Activated CD8-positive, alpha-beta memory T cell treated with anti-CD3 and anti-CD28 coated beads, Interleukin-2, amount 10 ng/mL, durations not matched to agents 7 days and 5 days (primary cell): ENCODE results near the gene FANK1. TPM values are rescaled to one million over a fixed set of nuclear protein-coding genes. Genes with fewer than 3 reads are reported as not detected.
"Not testable (repeated sequence)": the region's sequence is repeated elsewhere in the genome, so short reads cannot be mapped to it uniquely, and the experiment has no call there.

Source experiments
- ATAC-seq: fragments of 150-1000 bp; cut with Tn5 transposase; one replicate; pipeline ENCODE4 v1.10.0; 2021; ENCODE audit warnings: moderate library complexity
- CTCF ChIA-PET: fragments of 350-600 bp; sonication (Branson Sonifier 250); formaldehyde crosslinking; loops from one replicate; lab custom pipeline; 2021; ENCODE audit warnings: antibody characterized with exemption; lab: Charles Lee
- DNase-seq: peaks from one replicate; pipeline ENCODE4 v3.0.0-alpha.2; 2020
- H3K27ac Mint-ChIP-seq: one replicate; pipeline ENCODE4 v1.8.0; 2021; ENCODE audit warnings: mild to moderate bottlenecking, mixed read lengths
- H3K27me3 Mint-ChIP-seq: one replicate; pipeline ENCODE4 v1.8.0; 2021; ENCODE audit warnings: mixed read lengths
- H3K36me3 Mint-ChIP-seq: one replicate; pipeline ENCODE4 v1.8.0; 2021; ENCODE audit warnings: mild to moderate bottlenecking, mixed read lengths
- H3K4me1 Mint-ChIP-seq: one replicate; pipeline ENCODE4 v1.8.0; 2021; ENCODE audit warnings: mixed read lengths
- H3K4me3 Mint-ChIP-seq: one replicate; pipeline ENCODE4 v1.8.0; 2021; ENCODE audit warnings: mild to moderate bottlenecking, moderate library complexity, mixed read lengths
- H3K9me3 Mint-ChIP-seq: one replicate; pipeline ENCODE4 v1.8.0; 2022; ENCODE audit warnings: low read depth, mixed read lengths
- total RNA-seq, 2 experiments: library from RNA; stranded (reverse); gene quantifications; one replicate each; pipeline ENCODE4 v1.2.3, GENCODE V29; 2021

Gene FANK1
- total RNA-seq, 2 experiments from 2014 or later = 0.49 TPM; not detected in 1

GRCh38 chr10:125927265-125927664, 30.9 kb downstream of the FANK1 start:
- H3K4me1 Mint-ChIP-seq, H3K36me3 Mint-ChIP-seq, H3K4me3 Mint-ChIP-seq, H3K9me3 Mint-ChIP-seq, DNase-seq, H3K27me3 Mint-ChIP-seq, H3K27ac Mint-ChIP-seq, ATAC-seq, CTCF ChIA-PET: not testable (repeated sequence)

GRCh38 chr10:125928928-125929585, 32.7 kb downstream of the FANK1 start:
- no peak overlapping the region for H3K27ac Mint-ChIP-seq
- no peaks in the 10 kb centered on the region for H3K4me1 Mint-ChIP-seq
- ATAC-seq = no peak
- no peak for DNase-seq
- no peaks in the 10 kb centered on the region for H3K9me3 Mint-ChIP-seq
- H3K36me3 Mint-ChIP-seq = no peaks in the 10 kb centered on the region
- H3K27me3 Mint-ChIP-seq = peaks cover 12% of the 10 kb centered on the region
- no peak overlapping the region for H3K4me3 Mint-ChIP-seq
- CTCF ChIA-PET = no interaction called here

GRCh38 chr10:125929618-125930017, 33.3 kb downstream of the FANK1 start:
- CTCF ChIA-PET = no interaction called here
- no peak for ATAC-seq
- Mint-ChIP-seq H3K9me3 (no peaks in the 10 kb centered on the region), H3K4me3 (no peak overlapping the region), H3K36me3 (no peaks in the 10 kb centered on the region), H3K27me3 (peaks cover 12% of the 10 kb centered on the region), H3K27ac (no peak overlapping the region), H3K4me1 (no peaks in the 10 kb centered on the region)
- no peak for DNase-seq

- DNase-seq (no peak), ATAC-seq (no peak)
- Mint-ChIP-seq H3K27ac (no peak overlapping the region), H3K4me3 (no peak overlapping the region), H3K9me3 (no peaks in the 10 kb centered on the region), H3K4me1 (no peaks in the 10 kb centered on the region), H3K27me3 (peaks cover 17% of the 10 kb centered on the region), H3K36me3 (no peaks in the 10 kb centered on the region)
- CTCF ChIA-PET = interaction anchor here (1.2 kb wide), 1 partner anchor 42 kb away, joined by 3 read pairs; no protein-coding TSS in a partner anchor
These were observed 37.3 kb downstream of the FANK1 start for GRCh38 chr10:125933693-125934092.

- DNase-seq (no peak), ATAC-seq (no peak)
- no peaks in the 10 kb centered on the region for H3K9me3 Mint-ChIP-seq
- no peak overlapping the region for H3K4me3 Mint-ChIP-seq
- no peaks in the 10 kb centered on the region for H3K36me3 Mint-ChIP-seq
- no peaks in the 10 kb centered on the region for H3K4me1 Mint-ChIP-seq
- CTCF ChIA-PET = no interaction called here
- peaks cover 14% of the 10 kb centered on the region for H3K27me3 Mint-ChIP-seq
- no peak overlapping the region for H3K27ac Mint-ChIP-seq
These were observed 40.0 kb downstream of the FANK1 start for GRCh38 chr10:125936331-125936730.

GRCh38 chr10:125940515-125940914, 44.2 kb downstream of the FANK1 start:
- DNase-seq (no peak), ATAC-seq (no peak)
- H3K27me3 Mint-ChIP-seq = no peaks in the 10 kb centered on the region
- H3K4me3 Mint-ChIP-seq = no peak overlapping the region
- CTCF ChIA-PET = no interaction called here
- H3K4me1 Mint-ChIP-seq = no peaks in the 10 kb centered on the region
- no peak overlapping the region for H3K27ac Mint-ChIP-seq
- H3K36me3 Mint-ChIP-seq = no peaks in the 10 kb centered on the region
- H3K9me3 Mint-ChIP-seq = peaks cover 5% of the 10 kb centered on the region

GRCh38 chr10:125951290-125951689, 54.9 kb downstream of the FANK1 start:
- Mint-ChIP-seq H3K4me3 (no peak overlapping the region), H3K36me3 (no peaks in the 10 kb centered on the region), H3K27me3 (no peaks in the 10 kb centered on the region), H3K27ac (no peak overlapping the region), H3K4me1 (no peaks in the 10 kb centered on the region), H3K9me3 (peaks cover 9% of the 10 kb centered on the region)
- no peak for DNase-seq
- CTCF ChIA-PET = no interaction called here
- no peak for ATAC-seq

GRCh38 chr10:125953778-125954385, 57.5 kb downstream of the FANK1 start:
- CTCF ChIA-PET = interaction anchor here (0.6 kb wide), 1 partner anchor 1171 kb away, joined by 3 read pairs; no protein-coding TSS in a partner anchor
- Mint-ChIP-seq H3K27me3 (no peaks in the 10 kb centered on the region), H3K27ac (no peak overlapping the region), H3K4me3 (no peak overlapping the region), H3K4me1 (no peaks in the 10 kb centered on the region), H3K9me3 (peaks cover 9% of the 10 kb centered on the region), H3K36me3 (no peaks in the 10 kb centered on the region)
- ATAC-seq = no peak
- DNase-seq = no peak

GRCh38 chr10:125955766-125956165, 59.4 kb downstream of the FANK1 start:
- Mint-ChIP-seq H3K4me3 (no peak overlapping the region), H3K4me1 (no peaks in the 10 kb centered on the region), H3K27ac (no peak overlapping the region), H3K27me3 (no peaks in the 10 kb centered on the region), H3K9me3 (peaks cover 9% of the 10 kb centered on the region), H3K36me3 (no peaks in the 10 kb centered on the region)
- ATAC-seq (no peak), DNase-seq (no peak)
- CTCF ChIA-PET = no interaction called here

GRCh38 chr10:125961743-125962142, 65.4 kb downstream of the FANK1 start:
- DNase-seq (no peak), ATAC-seq (no peak)
- no peak overlapping the region for H3K4me3 Mint-ChIP-seq
- no peaks in the 10 kb centered on the region for H3K27me3 Mint-ChIP-seq
- CTCF ChIA-PET = no interaction called here
- no peaks in the 10 kb centered on the region for H3K9me3 Mint-ChIP-seq
- no peaks in the 10 kb centered on the region for H3K36me3 Mint-ChIP-seq
- H3K27ac Mint-ChIP-seq = no peak overlapping the region
- H3K4me1 Mint-ChIP-seq = no peaks in the 10 kb centered on the region

GRCh38 chr10:125962200-125962599, 65.8 kb downstream of the FANK1 start:
- no peaks in the 10 kb centered on the region for H3K36me3 Mint-ChIP-seq
- H3K4me1 Mint-ChIP-seq = no peaks in the 10 kb centered on the region
- H3K27me3 Mint-ChIP-seq = no peaks in the 10 kb centered on the region
- CTCF ChIA-PET = no interaction called here
- no peak for ATAC-seq
- no peak for DNase-seq
- H3K27ac Mint-ChIP-seq = no peak overlapping the region
- no peak overlapping the region for H3K4me3 Mint-ChIP-seq
- no peaks in the 10 kb centered on the region for H3K9me3 Mint-ChIP-seq

- no peaks in the 10 kb centered on the region for H3K9me3 Mint-ChIP-seq
- CTCF ChIA-PET = no interaction called here
- ATAC-seq = no peak
- no peak for DNase-seq
- no peaks in the 10 kb centered on the region for H3K36me3 Mint-ChIP-seq
- no peaks in the 10 kb centered on the region for H3K4me1 Mint-ChIP-seq
- H3K27me3 Mint-ChIP-seq = peaks cover 3% of the 10 kb centered on the region
- no peak overlapping the region for H3K4me3 Mint-ChIP-seq
- H3K27ac Mint-ChIP-seq = no peak overlapping the region
These were observed 68.2 kb downstream of the FANK1 start for GRCh38 chr10:125964558-125964957.

- no peak for ATAC-seq
- H3K27ac Mint-ChIP-seq = no peak overlapping the region
These were observed 71.2 kb downstream of the FANK1 start for GRCh38 chr10:125967533-125967932.

GRCh38 chr10:125970077-125970630, 73.8 kb downstream of the FANK1 start:
- H3K9me3 Mint-ChIP-seq, H3K27me3 Mint-ChIP-seq, ATAC-seq, H3K4me3 Mint-ChIP-seq, H3K36me3 Mint-ChIP-seq, H3K4me1 Mint-ChIP-seq, CTCF ChIA-PET, H3K27ac Mint-ChIP-seq, DNase-seq: not testable (repeated sequence)

More at GRCh38 chr10:125967533-125967932, 71.2 kb downstream of the FANK1 start:
- Mint-ChIP-seq H3K9me3 (no peaks in the 10 kb centered on the region), H3K36me3 (no peaks in the 10 kb centered on the region), H3K4me3 (no peak overlapping the region), H3K4me1 (no peaks in the 10 kb centered on the region), H3K27me3 (peaks cover 3% of the 10 kb centered on the region)
- no peak for DNase-seq
- CTCF ChIA-PET = no interaction called here
